WTC11 (cell line): ENCODE measurements around the gene ATG7. TPM values are rescaled to one million over a fixed set of nuclear protein-coding genes. Genes with fewer than 3 reads are reported as not detected.

Source experiments
- ATAC-seq: fragments of 200-7000 bp; cut with Tn5 transposase; 2 replicates; pipeline ENCODE4 v1.10.0; 2021; ENCODE audit warnings: mild to moderate bottlenecking, moderate library complexity
- CTCF ChIA-PET: fragments of 300-600 bp; sonication (Branson Sonifier 250); formaldehyde crosslinking; loops from one replicate; lab custom pipeline; 2021; ENCODE audit warnings: antibody characterized with exemption; lab: Charles Lee
- POLR2A ChIA-PET: fragments of 350-600 bp; sonication (Branson Sonifier 250); formaldehyde crosslinking; loops from one replicate; lab custom pipeline; 2021; ENCODE audit warnings: antibody characterized with exemption; lab: Charles Lee
- DNase-seq: peaks from one replicate; pipeline ENCODE4 v3.0.0; 2021; ENCODE audit warnings: low spot score
- H3K27ac Mint-ChIP-seq: 2 replicates; pipeline ENCODE4 v1.8.0; 2021; ENCODE audit warnings: mixed read lengths
- H3K27me3 Mint-ChIP-seq: 2 replicates; pipeline ENCODE4 v1.8.0; 2021; ENCODE audit warnings: low read depth, mild to moderate bottlenecking, moderate library complexity, mixed read lengths
- H3K36me3 Mint-ChIP-seq: 2 replicates; pipeline ENCODE4 v1.8.0; 2021; ENCODE audit warnings: mixed read lengths
- H3K4me1 Mint-ChIP-seq: 2 replicates; pipeline ENCODE4 v1.8.0; 2022; ENCODE audit warnings: mixed read lengths
- H3K4me3 Mint-ChIP-seq: 2 replicates; pipeline ENCODE4 v1.8.0; 2021; ENCODE audit warnings: mild to moderate bottlenecking, moderate library complexity, mixed read lengths
- H3K9me3 Mint-ChIP-seq: 2 replicates; pipeline ENCODE4 v1.8.0; 2021; ENCODE audit warnings: mixed read lengths
- AFF4 ChIP-seq: sonication (generic); formaldehyde crosslinking; IDR thresholded peaks from 2 replicates; pipeline ENCODE4 v1.8.1; 2023; ENCODE audit warnings: mild to moderate bottlenecking, missing genetic modification reagents, borderline replicate concordance
- AR ChIP-seq: fragments of 250-450 bp; sonication (Bioruptor Pico); IDR thresholded peaks from 2 replicates; pipeline ENCODE4 v1.9.0; 2021; ENCODE audit warnings: mild to moderate bottlenecking
- ATF1 ChIP-seq: sonication (generic); formaldehyde crosslinking; IDR thresholded peaks from 2 replicates; pipeline ENCODE4 v1.8.1; 2023; ENCODE audit warnings: mild to moderate bottlenecking, moderate library complexity, missing genetic modification reagents
- CDX4 ChIP-seq: fragments of 250-450 bp; sonication (Bioruptor Pico); IDR thresholded peaks from 2 replicates; pipeline ENCODE4 v1.9.0; 2021; ENCODE audit warnings: moderate library complexity, mild to moderate bottlenecking, inconsistent platforms, borderline replicate concordance
- E2F5 ChIP-seq: sonication (generic); formaldehyde crosslinking; IDR thresholded peaks from 2 replicates; pipeline ENCODE4 v1.8.1; 2022; ENCODE audit warnings: mild to moderate bottlenecking, moderate library complexity, missing genetic modification reagents
- ELF4 ChIP-seq: sonication (generic); formaldehyde crosslinking; IDR thresholded peaks from 2 replicates; pipeline ENCODE4 v1.8.1; 2022; ENCODE audit warnings: low read depth, mild to moderate bottlenecking, moderate library complexity, missing genetic modification reagents
- HMGXB4 ChIP-seq: sonication (generic); formaldehyde crosslinking; IDR thresholded peaks from 2 replicates; pipeline ENCODE4 v1.8.1; 2023; ENCODE audit warnings: mild to moderate bottlenecking, moderate library complexity, missing genetic modification reagents
- MAX ChIP-seq: sonication (generic); formaldehyde crosslinking; IDR thresholded peaks from 2 replicates; pipeline ENCODE4 v1.8.0; 2022; ENCODE audit warnings: mild to moderate bottlenecking, missing genetic modification reagents
- MLX ChIP-seq: sonication (generic); formaldehyde crosslinking; IDR thresholded peaks from 2 replicates; pipeline ENCODE4 v1.8.1; 2023; ENCODE audit warnings: mild to moderate bottlenecking, missing genetic modification reagents, moderate library complexity
- OVOL2 ChIP-seq: fragments of 250-450 bp; sonication (Bioruptor Pico); IDR thresholded peaks from 2 replicates; pipeline ENCODE4 v1.9.0; 2021; ENCODE audit warnings: mild to moderate bottlenecking, borderline replicate concordance
- SMAD4 ChIP-seq: sonication (generic); formaldehyde crosslinking; IDR thresholded peaks from 2 replicates; pipeline ENCODE4 v1.8.0; 2022; ENCODE audit warnings: mild to moderate bottlenecking, missing genetic modification reagents
- TEAD1 ChIP-seq: sonication (generic); formaldehyde crosslinking; IDR thresholded peaks from 2 replicates; pipeline ENCODE4 v1.8.0; 2022; ENCODE audit warnings: mild to moderate bottlenecking, missing genetic modification reagents
- ZNF121 ChIP-seq: sonication (generic); formaldehyde crosslinking; IDR thresholded peaks from 2 replicates; pipeline ENCODE4 v1.8.0; 2023; ENCODE audit warnings: missing genetic modification reagents
- ZNF138 ChIP-seq: sonication (generic); formaldehyde crosslinking; conservative IDR thresholded peaks from 2 replicates; pipeline ENCODE4 v1.8.1; 2022; ENCODE audit warnings: mild to moderate bottlenecking, moderate library complexity, missing genetic modification reagents
- ZNF232 ChIP-seq: sonication (generic); formaldehyde crosslinking; IDR thresholded peaks from 2 replicates; pipeline ENCODE4 v1.8.0; 2022; ENCODE audit warnings: mild to moderate bottlenecking, missing genetic modification reagents
- ZNF425 ChIP-seq: fragments of 250-450 bp; sonication (Bioruptor Pico); conservative IDR thresholded peaks from 2 replicates; pipeline ENCODE4 v1.9.0; 2021; ENCODE audit warnings: mild to moderate bottlenecking
- total RNA-seq: library from RNA; stranded (reverse); gene quantifications from 3 replicates; pipeline ENCODE4 v1.2.3, GENCODE V29; 2021

Gene ATG7
- total RNA-seq, 1 experiment from 2014 or later = 17.5 TPM

- ATAC-seq = no peak
- ChIA-PET CTCF (interaction anchor here (1.4 kb wide), 1 partner anchor 15 kb away, joined by 4 read pairs; no protein-coding TSS in a partner anchor), POLR2A (no interaction called here)
- Mint-ChIP-seq H3K4me1 (no peaks in the 10 kb centered on the region), H3K27ac (no peak overlapping the region), H3K36me3 (peaks cover 33% of the 10 kb centered on the region), H3K4me3 (no peak overlapping the region), H3K9me3 (peaks cover 17% of the 10 kb centered on the region), H3K27me3 (no peaks in the 10 kb centered on the region)
- TF ChIP-seq ZNF425 (CRISPR knock-in tag) (no peak), TEAD1 (no peak), MAX (CRISPR knock-in tag) (no peak), ZNF138 (CRISPR knock-in tag) (no peak), ATF1 (CRISPR knock-in tag) (no peak)
- DNase-seq = no peak
Measured at GRCh38 chr3:11349446-11349845, 77.2 kb downstream of the ATG7 start.

GRCh38 chr3:11350374-11350773 lies 78.2 kb downstream of the ATG7 start:
- ChIA-PET POLR2A (no interaction called here), CTCF (interaction anchor here (0.5 to 1.4 kb wide), 2 partner anchors 15 to 293 kb away, joined by 3 to 4 read pairs; no protein-coding TSS in a partner anchor)
- no peak for DNase-seq
- no peak overlapping the region for H3K4me3 Mint-ChIP-seq
- no peaks in the 10 kb centered on the region for H3K4me1 Mint-ChIP-seq
- TF ChIP-seq MLX (no peak), AR (CRISPR knock-in tag) (no peak), SMAD4 (CRISPR knock-in tag) (no peak), HMGXB4 (CRISPR knock-in tag) (no peak), MAX (CRISPR knock-in tag) (no peak), E2F5 (CRISPR knock-in tag) (no peak), ZNF232 (CRISPR knock-in tag) (no peak), OVOL2 (CRISPR knock-in tag) (no peak), ZNF121 (CRISPR knock-in tag) (no peak)
- H3K27me3 Mint-ChIP-seq = no peaks in the 10 kb centered on the region
- no peak for ATAC-seq
- H3K36me3 Mint-ChIP-seq = peaks cover 33% of the 10 kb centered on the region
- H3K27ac Mint-ChIP-seq = no peak overlapping the region
- peaks cover 17% of the 10 kb centered on the region for H3K9me3 Mint-ChIP-seq

- Mint-ChIP-seq H3K4me1 (0 out of 2 replicates have a peak, but pooled peaks cover 4% of the 10 kb centered on the region), H3K27me3 (no peaks in the 10 kb centered on the region), H3K4me3 (no peak overlapping the region), H3K27ac (no peak overlapping the region), H3K9me3 (peaks cover 17% of the 10 kb centered on the region), H3K36me3 (peaks cover 31% of the 10 kb centered on the region)
- DNase-seq (no peak), ATAC-seq (no peak)
- CTCF ChIA-PET = no interaction called here
- POLR2A ChIA-PET = no interaction called here
- TF ChIP-seq ELF4 (CRISPR knock-in tag) (no peak), CDX4 (CRISPR knock-in tag) (no peak), AFF4 (CRISPR knock-in tag) (no peak)
Measured at GRCh38 chr3:11351451-11351850, 79.3 kb downstream of the ATG7 start.
